SK-N-SH treated with all-trans-retinoic acid at 6 μM for 48 hours (cell line): ENCODE measurements around the gene TMEM212.

Source experiments
- ATAC-seq: fragments of 200-7000 bp; cut with Tn5 transposase; 3 replicates; pipeline ENCODE4 v1.9.1; 2020; ENCODE audit warnings: mild to moderate bottlenecking, moderate library complexity
- ARNTL ChIP-seq: fragments of 450-650 bp; formaldehyde crosslinking; IDR thresholded peaks from 2 replicates; pipeline ENCODE4 v1.5.0; 2020; ENCODE audit warnings: low read depth, mild to moderate bottlenecking, moderate library complexity, borderline replicate concordance
- BACH2 ChIP-seq: fragments of 250-450 bp; sonication (Bioruptor Pico); IDR thresholded peaks from 2 replicates; pipeline ENCODE4 v1.9.0; 2021; ENCODE audit warnings: mild to moderate bottlenecking, borderline replicate concordance
- ESRRG ChIP-seq: fragments of 250-450 bp; sonication (Bioruptor Pico); IDR thresholded peaks from 2 replicates; pipeline ENCODE4 v1.6.1; 2021; ENCODE audit warnings: mild to moderate bottlenecking
- GLIS3 ChIP-seq: fragments of 250-450 bp; sonication (Bioruptor Pico); IDR thresholded peaks from 2 replicates; pipeline ENCODE4 v1.5.0; 2020; ENCODE audit warnings: mild to moderate bottlenecking, moderate library complexity
- ISL1 ChIP-seq: fragments of 250-450 bp; sonication (Bioruptor Pico); IDR thresholded peaks from 2 replicates; pipeline ENCODE4 v2.1.2; 2022; ENCODE audit warnings: mild to moderate bottlenecking, moderate library complexity
- OSR1 ChIP-seq: fragments of 250-450 bp; sonication (Bioruptor Pico); IDR thresholded peaks from 2 replicates; pipeline ENCODE4 v1.8.0; 2022; ENCODE audit warnings: moderate library complexity, mild to moderate bottlenecking, inconsistent platforms
- PPARA ChIP-seq: fragments of 250-450 bp; sonication (Bioruptor Pico); IDR thresholded peaks from 2 replicates; pipeline ENCODE4 v1.5.0; 2020; ENCODE audit warnings: mild to moderate bottlenecking, borderline replicate concordance
- RARB ChIP-seq: fragments of 250-450 bp; sonication (Bioruptor Pico); IDR thresholded peaks from 2 replicates; pipeline ENCODE4 v1.8.0; 2021; ENCODE audit warnings: mild to moderate bottlenecking, moderate library complexity
- SNAI2 ChIP-seq: fragments of 250-450 bp; sonication (Bioruptor Pico); IDR thresholded peaks from 2 replicates; pipeline ENCODE4 v1.5.0; 2020; ENCODE audit warnings: mild to moderate bottlenecking, moderate library complexity
- TOX ChIP-seq: fragments of 250-450 bp; sonication (Bioruptor Pico); IDR thresholded peaks from 2 replicates; pipeline ENCODE4 v1.8.0; 2021; ENCODE audit warnings: mild to moderate bottlenecking, moderate library complexity, borderline replicate concordance
- ZC3H10 ChIP-seq: fragments of 250-450 bp; sonication (Bioruptor Pico); IDR thresholded peaks from 2 replicates; pipeline ENCODE4 v1.5.1; 2021; ENCODE audit warnings: mild to moderate bottlenecking, moderate library complexity
- ZFP3 ChIP-seq: fragments of 250-450 bp; sonication (Bioruptor Pico); IDR thresholded peaks from 2 replicates; pipeline ENCODE4 v1.5.0; 2020; ENCODE audit warnings: mild to moderate bottlenecking, moderate library complexity
- ZFP30 ChIP-seq: fragments of 450-650 bp; formaldehyde crosslinking; IDR thresholded peaks from 2 replicates; pipeline ENCODE4 v1.5.0; 2022; ENCODE audit warnings: mild to moderate bottlenecking, moderate library complexity
- ZNF565 ChIP-seq: fragments of 450-650 bp; formaldehyde crosslinking; conservative IDR thresholded peaks from 2 replicates; pipeline ENCODE4 v1.5.0; 2020; ENCODE audit warnings: low read depth, mild to moderate bottlenecking, moderate library complexity
- ZNF8 ChIP-seq: fragments of 450-650 bp; formaldehyde crosslinking; IDR thresholded peaks from 2 replicates; pipeline ENCODE4 v1.5.0; 2020; ENCODE audit warnings: mild to moderate bottlenecking, moderate library complexity
- TF ChIP-seq, protein P1 (sequence below): fragments of 250-450 bp; sonication (Bioruptor Pico); IDR thresholded peaks from 2 replicates; pipeline ENCODE4 v1.5.1; 2021; ENCODE audit warnings: mild to moderate bottlenecking, moderate library complexity
- TF ChIP-seq, protein P2 (sequence below): fragments of 250-450 bp; sonication (Bioruptor Pico); IDR thresholded peaks from 2 replicates; pipeline ENCODE4 v1.8.0; 2020; ENCODE audit warnings: mild to moderate bottlenecking, moderate library complexity, borderline replicate concordance
- TF ChIP-seq, protein P3 (sequence below): fragments of 250-450 bp; sonication (Bioruptor Pico); IDR thresholded peaks from 2 replicates; pipeline ENCODE4 v1.8.0; 2021; ENCODE audit warnings: low read depth, mild to moderate bottlenecking, moderate library complexity, borderline replicate concordance
- TF ChIP-seq, protein P4 (sequence below): fragments of 250-450 bp; sonication (Bioruptor Pico); IDR thresholded peaks from 2 replicates; pipeline ENCODE4 v1.5.0; 2020; ENCODE audit warnings: mild to moderate bottlenecking, moderate library complexity

The TMEM212 gene

DNA sequence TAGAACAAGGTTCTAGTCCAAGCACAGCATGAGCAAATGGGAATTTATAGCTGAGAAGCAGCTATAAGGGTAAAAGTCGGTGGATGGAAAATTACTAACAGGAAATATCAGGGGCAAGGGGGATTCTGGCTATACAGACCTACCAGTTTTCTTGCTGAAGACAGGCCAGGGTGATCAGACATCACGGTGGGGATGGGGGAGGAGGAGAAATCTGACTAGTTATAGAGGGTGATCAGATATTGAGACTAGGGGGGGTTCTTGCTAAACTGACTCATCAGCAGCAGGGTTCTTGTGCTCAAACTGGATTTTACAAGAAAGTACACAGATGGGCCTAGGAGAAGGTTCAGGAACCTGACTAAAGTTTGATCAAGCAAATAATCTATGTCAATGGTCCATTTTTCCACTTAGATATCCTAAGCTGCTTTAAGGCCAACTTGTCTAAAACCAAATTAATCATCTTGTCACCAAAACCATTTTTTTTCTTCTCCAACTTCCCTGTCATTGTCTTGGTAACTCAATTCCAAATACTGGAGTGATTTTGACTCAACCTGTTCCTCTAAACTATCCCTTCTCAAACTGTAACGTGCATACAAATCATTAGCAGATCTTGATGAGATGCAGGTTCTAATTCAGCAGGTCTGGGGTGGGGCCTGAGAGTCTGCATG lies 4.6 kb downstream of the TMEM212 start:
- TF ChIP-seq, protein P1, sequence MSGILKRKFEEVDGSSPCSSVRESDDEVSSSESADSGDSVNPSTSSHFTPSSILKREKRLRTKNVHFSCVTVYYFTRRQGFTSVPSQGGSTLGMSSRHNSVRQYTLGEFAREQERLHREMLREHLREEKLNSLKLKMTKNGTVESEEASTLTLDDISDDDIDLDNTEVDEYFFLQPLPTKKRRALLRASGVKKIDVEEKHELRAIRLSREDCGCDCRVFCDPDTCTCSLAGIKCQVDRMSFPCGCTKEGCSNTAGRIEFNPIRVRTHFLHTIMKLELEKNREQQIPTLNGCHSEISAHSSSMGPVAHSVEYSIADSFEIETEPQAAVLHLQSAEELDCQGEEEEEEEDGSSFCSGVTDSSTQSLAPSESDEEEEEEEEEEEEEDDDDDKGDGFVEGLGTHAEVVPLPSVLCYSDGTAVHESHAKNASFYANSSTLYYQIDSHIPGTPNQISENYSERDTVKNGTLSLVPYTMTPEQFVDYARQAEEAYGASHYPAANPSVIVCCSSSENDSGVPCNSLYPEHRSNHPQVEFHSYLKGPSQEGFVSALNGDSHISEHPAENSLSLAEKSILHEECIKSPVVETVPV (CRISPR knock-in tag), result no peak
- TF ChIP-seq, protein P2, sequence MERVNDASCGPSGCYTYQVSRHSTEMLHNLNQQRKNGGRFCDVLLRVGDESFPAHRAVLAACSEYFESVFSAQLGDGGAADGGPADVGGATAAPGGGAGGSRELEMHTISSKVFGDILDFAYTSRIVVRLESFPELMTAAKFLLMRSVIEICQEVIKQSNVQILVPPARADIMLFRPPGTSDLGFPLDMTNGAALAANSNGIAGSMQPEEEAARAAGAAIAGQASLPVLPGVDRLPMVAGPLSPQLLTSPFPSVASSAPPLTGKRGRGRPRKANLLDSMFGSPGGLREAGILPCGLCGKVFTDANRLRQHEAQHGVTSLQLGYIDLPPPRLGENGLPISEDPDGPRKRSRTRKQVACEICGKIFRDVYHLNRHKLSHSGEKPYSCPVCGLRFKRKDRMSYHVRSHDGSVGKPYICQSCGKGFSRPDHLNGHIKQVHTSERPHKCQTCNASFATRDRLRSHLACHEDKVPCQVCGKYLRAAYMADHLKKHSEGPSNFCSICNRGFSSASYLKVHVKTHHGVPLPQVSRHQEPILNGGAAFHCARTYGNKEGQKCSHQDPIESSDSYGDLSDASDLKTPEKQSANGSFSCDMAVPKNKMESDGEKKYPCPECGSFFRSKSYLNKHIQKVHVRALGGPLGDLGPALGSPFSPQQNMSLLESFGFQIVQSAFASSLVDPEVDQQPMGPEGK (CRISPR knock-in tag), result no peak
- TF ChIP-seq ZNF565 (CRISPR knock-in tag), result no peak
- TF ChIP-seq, protein P3, sequence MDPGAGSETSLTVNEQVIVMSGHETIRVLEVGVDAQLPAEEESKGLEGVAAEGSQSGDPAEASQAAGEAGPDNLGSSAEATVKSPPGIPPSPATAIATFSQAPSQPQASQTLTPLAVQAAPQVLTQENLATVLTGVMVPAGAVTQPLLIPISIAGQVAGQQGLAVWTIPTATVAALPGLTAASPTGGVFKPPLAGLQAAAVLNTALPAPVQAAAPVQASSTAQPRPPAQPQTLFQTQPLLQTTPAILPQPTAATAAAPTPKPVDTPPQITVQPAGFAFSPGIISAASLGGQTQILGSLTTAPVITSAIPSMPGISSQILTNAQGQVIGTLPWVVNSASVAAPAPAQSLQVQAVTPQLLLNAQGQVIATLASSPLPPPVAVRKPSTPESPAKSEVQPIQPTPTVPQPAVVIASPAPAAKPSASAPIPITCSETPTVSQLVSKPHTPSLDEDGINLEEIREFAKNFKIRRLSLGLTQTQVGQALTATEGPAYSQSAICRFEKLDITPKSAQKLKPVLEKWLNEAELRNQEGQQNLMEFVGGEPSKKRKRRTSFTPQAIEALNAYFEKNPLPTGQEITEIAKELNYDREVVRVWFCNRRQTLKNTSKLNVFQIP (CRISPR knock-in tag), result no peak
- no peak for TF ChIP-seq BACH2
- TF ChIP-seq ZFP3 (CRISPR knock-in tag), result no peak
- no peak for TF ChIP-seq SNAI2 (CRISPR knock-in tag)
- TF ChIP-seq ESRRG (CRISPR knock-in tag), result no peak
- TF ChIP-seq RARB (CRISPR knock-in tag), result no peak
- no peak for TF ChIP-seq OSR1 (CRISPR knock-in tag)
- TF ChIP-seq GLIS3 (CRISPR knock-in tag), result no peak
- no peak for TF ChIP-seq ARNTL (CRISPR knock-in tag)
- TF ChIP-seq ISL1 (CRISPR knock-in tag), result no peak
- no peak for ATAC-seq

DNA sequence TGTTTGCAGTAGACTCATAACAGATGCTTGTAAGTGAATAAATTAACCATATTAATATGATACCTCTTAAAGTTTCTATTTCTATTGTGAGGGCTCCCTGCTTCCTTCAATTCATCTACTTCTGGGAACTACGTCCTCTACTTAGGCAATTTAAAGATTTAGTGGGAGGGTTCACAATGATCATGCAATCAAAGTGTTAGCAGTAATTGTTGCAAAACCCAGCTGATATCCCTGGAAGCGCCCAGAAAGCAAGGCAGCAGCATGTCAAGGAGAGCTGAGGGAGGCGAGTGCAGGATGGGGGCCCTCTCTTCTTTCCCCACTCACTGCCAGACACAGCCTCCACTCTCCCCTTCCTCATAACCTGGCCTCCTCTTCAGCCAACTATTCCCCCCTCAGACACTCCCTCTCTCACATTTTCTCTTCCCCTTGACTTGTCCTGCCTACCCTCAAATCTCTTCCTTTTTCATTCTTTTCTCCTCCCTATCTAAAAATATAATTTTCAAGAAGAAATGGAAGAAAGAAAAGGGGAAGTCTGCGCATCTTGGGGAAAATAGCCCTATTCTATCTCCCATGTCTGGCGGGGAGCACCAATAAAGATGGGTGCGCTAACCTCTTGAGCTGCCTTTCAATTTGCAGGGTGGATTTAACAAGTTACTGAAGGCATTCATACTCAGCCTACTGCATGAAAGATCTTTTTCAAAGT lies 6.6 kb downstream of the TMEM212 start:
- no peak for ATAC-seq
- TF ChIP-seq OSR1 (CRISPR knock-in tag) (no peak), ZC3H10 (no peak), TOX (CRISPR knock-in tag) (no peak), RARB (CRISPR knock-in tag) (no peak), SNAI2 (CRISPR knock-in tag) (no peak), ZFP30 (no peak), BACH2 (no peak), ESRRG (CRISPR knock-in tag) (no peak), ISL1 (CRISPR knock-in tag) (no peak), ZFP3 (CRISPR knock-in tag) (no peak), PPARA (no peak), ZNF8 (CRISPR knock-in tag) (no peak)
- TF ChIP-seq, protein P4, sequence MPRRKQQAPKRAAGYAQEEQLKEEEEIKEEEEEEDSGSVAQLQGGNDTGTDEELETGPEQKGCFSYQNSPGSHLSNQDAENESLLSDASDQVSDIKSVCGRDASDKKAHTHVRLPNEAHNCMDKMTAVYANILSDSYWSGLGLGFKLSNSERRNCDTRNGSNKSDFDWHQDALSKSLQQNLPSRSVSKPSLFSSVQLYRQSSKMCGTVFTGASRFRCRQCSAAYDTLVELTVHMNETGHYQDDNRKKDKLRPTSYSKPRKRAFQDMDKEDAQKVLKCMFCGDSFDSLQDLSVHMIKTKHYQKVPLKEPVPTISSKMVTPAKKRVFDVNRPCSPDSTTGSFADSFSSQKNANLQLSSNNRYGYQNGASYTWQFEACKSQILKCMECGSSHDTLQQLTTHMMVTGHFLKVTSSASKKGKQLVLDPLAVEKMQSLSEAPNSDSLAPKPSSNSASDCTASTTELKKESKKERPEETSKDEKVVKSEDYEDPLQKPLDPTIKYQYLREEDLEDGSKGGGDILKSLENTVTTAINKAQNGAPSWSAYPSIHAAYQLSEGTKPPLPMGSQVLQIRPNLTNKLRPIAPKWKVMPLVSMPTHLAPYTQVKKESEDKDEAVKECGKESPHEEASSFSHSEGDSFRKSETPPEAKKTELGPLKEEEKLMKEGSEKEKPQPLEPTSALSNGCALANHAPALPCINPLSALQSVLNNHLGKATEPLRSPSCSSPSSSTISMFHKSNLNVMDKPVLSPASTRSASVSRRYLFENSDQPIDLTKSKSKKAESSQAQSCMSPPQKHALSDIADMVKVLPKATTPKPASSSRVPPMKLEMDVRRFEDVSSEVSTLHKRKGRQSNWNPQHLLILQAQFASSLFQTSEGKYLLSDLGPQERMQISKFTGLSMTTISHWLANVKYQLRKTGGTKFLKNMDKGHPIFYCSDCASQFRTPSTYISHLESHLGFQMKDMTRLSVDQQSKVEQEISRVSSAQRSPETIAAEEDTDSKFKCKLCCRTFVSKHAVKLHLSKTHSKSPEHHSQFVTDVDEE (CRISPR knock-in tag), result no peak
- TF ChIP-seq, protein P2 (CRISPR knock-in tag), result no peak
- TF ChIP-seq, protein P1 (CRISPR knock-in tag), result no peak
